IMR-90 (cell line): Measurements from ENCODE around the gene CLEC5A.

Source experiments
- BHLHE40 ChIP-seq: fragments of 150-350 bp; IDR thresholded peaks from 2 replicates; pipeline ENCODE4 v1.6.1; 2016; ENCODE audit warnings: mild to moderate bottlenecking, low read depth, low read length
- CEBPB ChIP-seq: IDR thresholded peaks from 2 replicates; pipeline ENCODE4 v1.6.1; 2012; ENCODE audit warnings: low read depth, low read length, improper control_type of control experiment
- CTCF ChIP-seq: conservative IDR thresholded peaks from 2 replicates; pipeline ENCODE4 v1.5.1; 2012; ENCODE audit warnings: mild to moderate bottlenecking, low read depth, low read length, improper control_type of control experiment
- MXI1 ChIP-seq: IDR thresholded peaks from 2 replicates; pipeline ENCODE4 v1.6.1; 2012; ENCODE audit warnings: low read depth, mild to moderate bottlenecking, low read length, moderate library complexity, borderline replicate concordance
- POLR2A ChIP-seq: IDR thresholded peaks from 2 replicates; pipeline ENCODE4 v1.6.1; 2012; ENCODE audit warnings: mild to moderate bottlenecking, low read depth, low read length

GRCh38 chr7:141960687-141961422, 14.1 kb upstream of the CLEC5A start:
- TF ChIP-seq CTCF: no peak
- TF ChIP-seq POLR2A: no peak
- TF ChIP-seq CEBPB: no peak
- no peak for TF ChIP-seq MXI1
- no peak for TF ChIP-seq BHLHE40
